22Rv1 (cell line): ENCODE results near the gene RNF38.
"Not testable (repeated sequence)": the region's sequence is repeated elsewhere in the genome, so short reads cannot be mapped to it uniquely, and the experiment has no call there.

Experiments
- H3K27ac ChIP-seq: fragments of 450-650 bp; 2 replicates; pipeline ENCODE4 v1.5.1; 2017
- ZFX ChIP-seq: fragments of 450-650 bp; IDR thresholded peaks from 2 replicates; pipeline ENCODE4 v1.6.1; 2017; ENCODE audit warnings: antibody characterized with exemption, borderline replicate concordance
- TF ChIP-seq, protein P1 (sequence below): fragments of 450-650 bp; IDR thresholded peaks from 2 replicates; pipeline ENCODE4 v1.5.1; 2017; ENCODE audit warnings: mild to moderate bottlenecking

The RNF38 gene

DNA sequence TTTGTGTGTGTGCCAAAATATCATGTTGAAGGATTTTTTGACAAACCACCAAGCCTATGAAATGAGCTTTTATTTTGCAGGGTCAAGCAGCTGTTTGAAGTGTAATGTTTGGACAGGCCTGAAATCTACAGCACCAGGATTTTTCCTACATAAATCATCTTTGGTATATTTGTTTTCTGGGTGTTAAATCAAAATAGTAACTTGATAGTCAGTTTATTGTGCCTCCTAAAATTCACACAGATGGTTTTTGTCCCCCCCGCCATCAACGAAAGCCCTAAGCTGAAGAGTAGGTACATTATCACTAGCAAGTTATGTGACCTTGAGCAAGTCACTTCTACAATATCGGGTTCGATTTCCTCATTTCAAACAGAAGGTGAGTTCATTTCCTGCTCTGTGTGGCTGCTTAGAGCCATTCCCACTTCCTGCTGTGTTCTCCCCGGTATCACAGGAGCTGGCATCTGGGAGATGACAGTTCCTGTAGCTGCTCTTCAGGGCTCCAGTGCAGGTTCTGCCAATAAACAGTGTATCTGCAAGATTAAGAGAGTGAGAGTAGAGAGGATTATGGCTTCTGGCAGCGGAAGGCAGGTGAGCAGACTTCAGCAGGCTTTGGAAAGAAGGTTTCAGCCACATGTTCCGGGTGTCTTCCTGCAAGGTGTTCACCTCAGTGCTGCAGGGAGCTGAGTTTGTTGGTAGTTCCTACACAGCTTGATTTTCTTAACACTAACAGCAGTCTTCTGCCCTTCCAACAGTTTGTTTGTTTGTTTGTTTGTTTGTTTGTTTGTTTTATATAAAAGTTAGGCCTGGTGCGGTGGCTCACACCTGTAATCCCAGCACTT is 93.4 kb downstream of the RNF38 start:
- TF ChIP-seq, protein P1, sequence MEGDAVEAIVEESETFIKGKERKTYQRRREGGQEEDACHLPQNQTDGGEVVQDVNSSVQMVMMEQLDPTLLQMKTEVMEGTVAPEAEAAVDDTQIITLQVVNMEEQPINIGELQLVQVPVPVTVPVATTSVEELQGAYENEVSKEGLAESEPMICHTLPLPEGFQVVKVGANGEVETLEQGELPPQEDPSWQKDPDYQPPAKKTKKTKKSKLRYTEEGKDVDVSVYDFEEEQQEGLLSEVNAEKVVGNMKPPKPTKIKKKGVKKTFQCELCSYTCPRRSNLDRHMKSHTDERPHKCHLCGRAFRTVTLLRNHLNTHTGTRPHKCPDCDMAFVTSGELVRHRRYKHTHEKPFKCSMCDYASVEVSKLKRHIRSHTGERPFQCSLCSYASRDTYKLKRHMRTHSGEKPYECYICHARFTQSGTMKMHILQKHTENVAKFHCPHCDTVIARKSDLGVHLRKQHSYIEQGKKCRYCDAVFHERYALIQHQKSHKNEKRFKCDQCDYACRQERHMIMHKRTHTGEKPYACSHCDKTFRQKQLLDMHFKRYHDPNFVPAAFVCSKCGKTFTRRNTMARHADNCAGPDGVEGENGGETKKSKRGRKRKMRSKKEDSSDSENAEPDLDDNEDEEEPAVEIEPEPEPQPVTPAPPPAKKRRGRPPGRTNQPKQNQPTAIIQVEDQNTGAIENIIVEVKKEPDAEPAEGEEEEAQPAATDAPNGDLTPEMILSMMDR = no peak
- no peak for TF ChIP-seq ZFX
- no peak overlapping the region for H3K27ac ChIP-seq

DNA sequence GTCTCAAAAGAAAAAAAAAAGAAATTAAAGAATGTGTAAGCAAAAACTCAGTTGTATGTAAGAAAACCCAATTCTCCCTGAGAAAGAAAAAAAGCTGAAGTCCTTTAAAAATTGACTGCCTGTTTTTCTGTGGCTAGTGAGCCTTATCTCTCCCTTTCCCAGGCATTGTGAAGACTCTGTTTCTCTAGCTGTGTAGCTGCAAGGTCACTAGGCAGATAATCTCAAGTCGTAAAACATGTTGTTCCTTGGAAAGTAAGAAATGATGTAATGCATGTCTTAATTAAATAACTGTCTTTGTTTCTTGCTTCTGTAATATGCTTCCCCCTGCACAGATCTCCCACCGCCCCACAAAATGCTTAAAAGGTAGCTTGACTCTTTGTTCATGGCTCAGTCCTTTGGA is 95.7 kb downstream of the RNF38 start:
- not testable (repeated sequence) for H3K27ac ChIP-seq

DNA sequence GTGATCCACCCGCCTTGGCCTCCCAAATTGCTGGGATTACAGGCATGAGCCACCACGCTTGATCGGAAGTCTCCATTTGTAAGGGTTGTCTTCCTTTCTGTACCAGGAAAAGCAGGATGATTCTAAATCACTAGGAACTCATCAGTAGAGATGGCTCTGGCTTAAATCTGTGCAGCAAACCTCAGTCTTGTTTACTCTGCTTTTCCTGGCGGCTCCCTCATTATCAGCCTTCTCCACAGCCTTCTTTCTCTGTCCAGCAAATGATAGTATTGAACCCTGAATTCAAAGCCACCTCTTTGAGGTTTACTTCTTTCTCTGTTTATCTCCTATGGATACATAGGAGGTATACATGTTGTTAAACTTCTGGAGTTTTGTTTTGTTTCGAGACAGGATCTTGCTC is 98.8 kb downstream of the RNF38 start:
- TF ChIP-seq, protein P1 = no peak
- TF ChIP-seq ZFX = no peak
- no peak overlapping the region for H3K27ac ChIP-seq

DNA sequence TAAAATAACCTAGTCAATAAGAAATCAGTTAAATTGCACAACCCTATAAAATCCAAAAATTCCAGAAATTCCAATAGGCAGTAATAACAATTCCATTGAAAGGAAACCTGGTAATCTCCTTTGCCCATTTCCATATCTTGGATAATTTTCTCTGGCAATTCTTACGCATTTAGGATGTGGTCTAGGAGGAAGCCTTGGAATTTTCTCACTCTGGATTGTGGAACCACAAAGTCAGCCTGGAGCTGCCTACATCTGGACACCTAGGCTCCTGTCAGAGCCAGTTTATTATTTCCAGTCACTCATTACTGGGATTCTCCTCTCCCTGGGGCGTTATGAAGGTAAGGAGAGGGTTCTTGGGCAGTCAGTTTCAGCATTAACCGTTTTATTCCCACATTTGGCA is 101.5 kb downstream of the RNF38 start:
- TF ChIP-seq, protein P1 = no peak
- no peak for TF ChIP-seq ZFX
- H3K27ac ChIP-seq = no peak overlapping the region

DNA sequence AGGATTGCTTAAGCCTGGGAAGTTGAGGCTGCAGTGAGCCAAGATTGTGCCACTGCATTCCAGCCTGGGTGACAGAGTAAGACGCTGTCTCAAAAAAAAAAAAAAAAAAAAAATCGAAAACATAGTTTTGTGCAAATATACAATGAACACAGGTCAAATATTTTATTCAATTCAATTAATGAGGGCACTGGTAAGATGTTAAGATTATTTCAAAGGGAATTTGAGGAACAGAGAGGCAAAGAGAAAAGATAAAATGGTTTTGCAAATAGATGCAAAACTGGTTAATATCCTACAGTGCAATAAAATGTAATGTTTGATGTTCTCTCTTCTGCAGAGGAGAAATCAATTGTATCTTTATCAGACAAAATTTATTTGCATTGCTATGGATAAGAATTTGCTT is 102.3 kb downstream of the RNF38 start:
- no peak overlapping the region for H3K27ac ChIP-seq
- TF ChIP-seq, protein P1 = no peak
- TF ChIP-seq ZFX = no peak

DNA sequence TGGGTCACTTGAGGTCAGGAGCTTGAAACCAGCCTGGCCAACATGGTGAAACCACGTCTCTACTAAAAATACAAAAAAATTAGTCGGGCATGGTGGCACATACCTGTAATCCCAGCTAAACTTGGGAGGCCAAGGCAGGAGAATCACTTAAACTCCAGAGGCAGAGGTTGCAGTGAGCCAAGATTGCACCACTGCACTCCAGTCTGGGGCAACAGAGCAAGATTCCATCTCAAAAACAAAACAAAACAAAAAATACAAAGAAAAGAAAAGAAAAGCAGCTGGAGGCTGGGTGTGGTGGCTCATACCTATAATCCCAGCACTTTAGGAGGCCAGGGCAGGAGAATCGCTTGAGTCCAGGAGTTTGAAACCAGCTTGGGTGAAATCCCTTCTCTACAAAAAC is 105.1 kb downstream of the RNF38 start:
- H3K27ac ChIP-seq = not testable (repeated sequence)

DNA sequence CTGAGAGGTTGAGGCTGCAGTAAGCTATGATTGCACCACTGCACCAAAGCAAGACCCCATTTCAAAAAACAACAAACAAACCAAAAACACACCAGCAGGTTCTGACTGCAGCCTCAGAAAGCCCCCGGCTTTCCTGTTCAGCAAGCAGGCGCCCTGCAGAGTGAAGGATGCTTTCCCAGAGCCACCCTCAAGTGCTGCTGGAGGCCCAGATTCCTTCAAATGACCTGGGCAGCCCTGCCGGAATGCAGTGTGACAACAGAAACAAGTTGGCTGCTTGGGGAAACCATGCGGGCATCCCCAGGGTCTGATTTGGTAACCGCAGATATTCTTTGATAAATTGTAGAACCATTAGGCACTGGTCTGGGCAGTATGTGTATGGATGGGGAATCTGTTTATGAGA is 106.2 kb downstream of the RNF38 start:
- H3K27ac ChIP-seq = no peak overlapping the region
- TF ChIP-seq ZFX = no peak
- TF ChIP-seq, protein P1 = no peak

DNA sequence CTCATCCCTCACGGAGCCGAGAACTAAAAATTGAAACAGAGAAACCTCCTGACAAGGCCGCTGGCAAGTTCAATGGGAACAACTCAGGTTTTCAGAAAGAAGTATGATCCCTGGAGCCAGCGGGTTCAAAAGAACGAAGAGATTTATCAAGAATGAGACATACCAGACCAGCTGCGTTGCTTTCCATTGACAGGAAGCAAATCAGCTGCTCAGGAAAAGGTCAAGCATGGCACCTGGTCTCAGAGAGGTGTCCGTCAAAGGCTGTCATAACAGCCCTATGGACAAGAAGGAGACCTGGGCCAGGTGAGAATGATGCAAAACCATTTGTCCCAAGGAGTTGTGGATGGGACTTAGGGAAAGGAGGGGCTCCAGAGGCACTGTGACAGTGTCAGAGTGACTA is 106.9 kb downstream of the RNF38 start:
- H3K27ac ChIP-seq = no peak overlapping the region
- no peak for TF ChIP-seq ZFX
- TF ChIP-seq, protein P1 = no peak
